Measurements from ENCODE around the gene CMTR1.

Gene CMTR1

DNA sequence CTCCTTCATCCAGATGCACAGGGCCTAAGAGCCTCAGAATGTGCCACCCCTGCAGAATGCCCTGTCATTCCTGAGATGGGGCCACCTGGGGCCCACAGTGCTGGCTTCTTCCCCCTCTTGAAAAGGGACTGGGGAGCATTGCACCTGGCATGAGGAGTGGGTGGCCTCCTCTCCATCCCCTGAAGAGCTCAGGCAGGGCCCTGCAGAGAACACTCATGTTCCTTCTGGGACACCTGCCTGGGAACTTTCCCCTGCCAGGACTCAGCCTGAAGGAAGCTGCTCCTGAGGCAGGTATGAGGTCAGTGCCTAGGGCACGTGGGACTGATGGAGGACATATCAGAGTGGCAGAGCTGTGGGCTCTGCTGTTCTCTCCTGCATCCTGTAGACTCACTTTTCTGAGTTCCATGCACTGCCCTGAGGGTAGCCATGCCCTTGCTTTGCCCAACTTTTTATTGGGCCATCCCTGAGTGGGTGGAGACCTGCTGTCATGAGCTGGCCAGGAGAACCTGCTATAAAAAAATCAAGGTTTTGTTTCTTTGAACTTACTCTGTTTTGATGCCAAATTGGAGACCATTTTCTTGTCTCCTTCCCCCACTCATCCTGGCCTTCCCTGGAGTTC lies 47.2 kb downstream of the CMTR1 start:
- DNase-seq, result no peak

DNA sequence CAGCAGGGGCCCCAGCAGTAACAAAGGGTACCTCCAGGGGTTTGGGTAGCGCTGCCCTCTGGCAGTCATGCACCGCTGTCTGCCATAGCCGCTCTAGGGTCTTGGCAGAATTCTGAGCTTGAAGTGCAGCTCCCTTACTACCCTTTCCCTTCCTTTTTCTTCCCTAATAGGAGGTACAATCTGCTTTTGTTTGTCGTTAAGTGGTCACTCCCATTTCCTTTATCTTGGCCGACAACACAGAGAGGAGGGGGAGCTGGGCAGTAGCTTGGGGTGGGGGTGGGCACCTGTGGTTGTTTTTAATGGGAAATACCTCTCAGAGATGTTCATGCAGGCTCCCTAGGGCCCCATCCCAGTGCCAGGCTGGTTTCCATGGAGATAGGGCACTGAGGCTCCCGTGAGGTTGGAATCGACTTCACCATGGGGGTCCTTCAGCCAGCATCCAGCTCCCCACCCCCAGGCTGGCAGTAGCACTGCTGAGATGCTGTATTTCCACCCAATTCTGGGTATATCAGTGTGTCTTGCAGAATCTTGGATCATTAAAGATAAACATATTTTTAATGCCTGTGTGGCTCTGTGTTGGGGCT lies 48.0 kb downstream of the CMTR1 start:
- no peak for DNase-seq

DNA sequence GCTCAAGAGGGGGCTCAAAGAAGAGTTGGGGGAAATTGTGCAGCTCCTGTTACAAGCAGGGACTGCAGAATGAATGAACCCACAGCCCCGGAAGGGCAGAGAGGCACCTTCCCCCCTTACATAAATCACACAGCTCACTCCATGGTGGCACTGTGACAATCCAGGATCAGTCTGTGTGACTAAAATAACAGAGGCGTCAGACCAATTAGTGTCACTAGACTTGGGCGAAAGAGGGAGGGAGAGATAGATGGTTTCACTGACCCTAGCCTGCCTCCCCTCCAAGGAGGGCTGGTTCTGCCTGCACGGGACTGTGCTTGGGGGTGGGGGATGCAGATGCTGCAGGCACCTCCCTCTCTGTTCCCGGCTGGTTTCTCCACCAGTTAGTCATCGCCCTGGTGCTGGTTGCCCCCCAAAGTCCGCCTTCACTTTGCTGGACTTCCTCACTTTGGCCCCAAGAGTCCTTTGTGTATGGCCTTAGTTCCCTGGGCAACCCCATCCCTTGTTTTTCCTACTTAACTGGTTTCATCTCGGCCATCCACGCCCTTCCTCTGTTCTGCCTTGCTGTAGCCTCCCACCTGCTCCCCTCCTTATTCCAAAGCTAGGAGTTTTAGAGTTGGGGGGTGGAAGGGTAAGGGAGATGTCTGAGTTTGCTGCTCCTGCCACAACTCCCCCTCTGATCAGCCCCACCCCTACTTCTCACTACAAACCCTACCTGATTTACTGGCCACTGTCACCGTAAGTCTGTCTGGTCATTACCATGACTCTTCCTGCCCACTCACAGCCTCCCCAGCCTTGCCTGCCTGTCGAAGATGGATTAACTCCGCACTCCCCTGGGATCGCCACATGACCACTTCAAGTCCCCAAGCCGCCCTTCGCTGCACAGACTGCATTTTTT lies 48.9 kb downstream of the CMTR1 start:
- no peak for DNase-seq

DNA sequence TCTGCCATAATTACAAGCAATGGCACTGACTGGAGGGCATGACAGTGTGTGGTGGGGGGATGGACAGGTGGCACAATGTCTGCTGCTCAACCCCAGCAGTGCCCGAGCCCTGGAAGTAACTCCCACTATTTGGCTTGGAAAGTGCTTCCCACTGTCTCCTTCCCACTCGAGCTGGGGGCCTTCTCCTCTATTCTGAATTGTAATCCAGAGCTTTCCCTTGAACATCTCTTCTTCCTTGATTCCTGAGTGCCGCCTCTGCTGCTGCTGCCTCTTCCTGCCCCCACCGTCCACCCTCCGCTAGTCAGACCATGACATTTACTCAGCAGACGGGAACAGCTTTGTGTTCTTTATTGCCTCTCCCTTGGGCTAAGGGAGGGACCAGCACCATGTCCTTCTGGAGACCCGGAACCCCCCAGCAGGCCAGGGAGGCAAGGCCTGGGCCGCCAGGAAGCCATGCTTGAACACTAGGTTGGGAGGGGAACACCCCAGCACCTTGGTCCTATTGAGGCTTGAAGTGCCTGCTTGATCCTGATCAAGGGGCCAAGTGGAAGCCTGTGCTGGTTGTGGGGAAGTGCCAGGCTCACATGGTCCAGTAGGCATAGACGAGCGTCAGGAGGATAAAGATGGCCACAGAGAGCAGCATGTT lies 49.7 kb downstream of the CMTR1 start:
- DNase-seq, result no peak

DNA sequence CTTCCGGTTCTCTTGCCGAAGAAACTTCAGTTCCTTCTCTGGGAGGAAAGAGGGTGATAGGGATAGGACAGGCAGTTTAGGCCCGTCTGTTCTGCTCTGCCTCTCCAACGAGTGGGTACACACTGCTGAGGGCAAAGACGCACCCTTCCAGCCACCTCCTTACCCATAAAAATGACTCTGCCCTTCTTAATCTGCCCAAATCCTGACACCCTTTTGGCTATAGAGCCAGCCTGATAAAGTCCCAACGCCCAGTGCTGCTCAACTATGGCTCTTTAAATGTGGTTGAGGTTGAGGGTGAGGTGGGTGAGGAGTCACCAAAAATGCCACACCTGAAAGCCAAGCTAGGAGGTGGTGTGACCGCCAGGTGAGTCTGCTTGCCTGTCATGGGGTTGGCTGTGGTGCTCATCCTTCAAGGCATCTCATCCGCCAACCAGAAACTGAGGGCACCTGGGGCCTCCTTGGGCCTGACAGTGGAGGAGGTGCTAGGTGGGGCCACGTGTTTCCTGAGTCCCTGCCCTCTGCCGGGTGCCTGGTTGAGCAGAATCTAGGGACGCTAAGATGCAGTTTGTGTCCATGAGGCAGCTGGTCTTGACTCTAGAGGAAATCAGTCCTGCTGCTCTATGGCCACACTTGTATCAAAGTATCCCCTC lies 50.4 kb downstream of the CMTR1 start:
- no peak for DNase-seq

GRCh38 chr6:37483917-37484785 lies 51.1 kb downstream of the CMTR1 start:
- DNase-seq, result peak; percentile 69 to 79

DNA sequence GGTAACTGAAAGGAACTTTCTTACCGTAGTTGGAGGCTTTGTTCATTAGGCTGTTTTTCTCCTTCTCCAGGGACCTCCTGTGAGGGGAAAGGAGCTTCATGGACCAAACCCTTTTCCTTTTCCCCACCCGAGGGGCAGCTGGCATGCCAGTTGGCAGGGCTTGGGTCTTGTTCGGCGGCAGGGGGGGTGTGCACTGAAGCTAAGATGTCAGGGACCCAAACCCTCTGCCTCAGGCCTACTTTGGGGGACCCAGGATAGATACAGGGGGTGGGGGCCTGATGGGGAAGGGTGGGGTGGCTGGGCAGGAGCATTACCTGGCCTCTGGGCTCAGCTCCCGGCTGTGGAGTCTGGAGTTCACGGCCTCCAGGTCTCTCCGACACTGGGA lies 51.8 kb downstream of the CMTR1 start:
- DNase-seq, result no peak

DNA sequence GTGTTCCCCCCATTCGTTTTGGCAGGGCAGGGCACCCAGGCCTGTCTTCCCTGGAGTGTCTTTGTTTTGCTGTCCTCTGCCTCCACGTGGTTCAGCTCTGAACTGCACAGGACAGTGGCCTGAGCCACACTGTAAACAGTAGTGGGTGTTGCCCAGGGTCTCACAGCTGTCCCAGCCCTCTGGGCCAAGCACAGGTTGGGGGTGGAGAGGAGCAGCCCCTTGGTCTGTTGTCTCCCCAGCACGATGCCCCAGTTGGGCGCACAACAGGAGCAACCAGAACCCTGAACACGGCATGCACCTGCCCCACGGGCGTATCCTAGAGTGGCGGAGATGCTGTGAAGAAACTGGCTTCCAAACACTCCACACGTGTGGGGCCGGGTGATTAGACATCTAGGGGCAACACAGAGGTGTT lies 52.3 kb downstream of the CMTR1 start:
- DNase-seq, result no peak

DNA sequence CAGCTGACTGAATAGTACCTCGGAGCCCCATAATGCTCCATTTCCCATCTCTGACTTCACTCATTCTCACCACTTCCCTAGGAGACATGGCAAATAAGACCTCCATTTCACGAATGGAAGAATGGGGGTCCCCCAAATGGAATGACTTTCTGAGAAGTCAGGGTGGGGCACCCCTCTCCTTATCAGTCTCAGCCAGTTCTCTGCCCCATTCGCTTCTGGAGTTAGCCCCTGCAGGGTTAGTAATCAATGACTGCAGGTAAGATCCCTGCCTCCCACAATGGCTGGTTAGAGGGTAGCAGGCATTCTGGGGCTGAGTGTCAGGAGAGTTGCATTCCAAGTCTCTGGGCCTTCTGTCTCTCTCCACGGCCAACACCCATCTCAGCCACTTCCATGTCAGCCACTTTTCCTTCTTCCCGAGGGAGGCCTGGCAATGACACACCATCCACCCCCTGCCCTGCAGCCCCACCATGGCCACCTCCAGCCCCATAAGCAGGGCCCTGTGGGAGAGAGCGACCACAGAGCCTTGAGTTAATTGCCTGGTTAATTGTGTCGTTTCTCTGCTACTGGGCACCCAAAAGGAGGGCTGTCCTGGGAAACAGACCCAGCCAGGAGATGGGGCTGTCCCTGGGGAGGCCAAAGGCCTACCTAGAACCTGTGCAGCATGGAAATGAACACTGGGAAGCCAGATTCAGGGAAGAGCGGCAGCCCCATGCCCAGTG lies 53.3 kb downstream of the CMTR1 start:
- DNase-seq, result no peak

DNA sequence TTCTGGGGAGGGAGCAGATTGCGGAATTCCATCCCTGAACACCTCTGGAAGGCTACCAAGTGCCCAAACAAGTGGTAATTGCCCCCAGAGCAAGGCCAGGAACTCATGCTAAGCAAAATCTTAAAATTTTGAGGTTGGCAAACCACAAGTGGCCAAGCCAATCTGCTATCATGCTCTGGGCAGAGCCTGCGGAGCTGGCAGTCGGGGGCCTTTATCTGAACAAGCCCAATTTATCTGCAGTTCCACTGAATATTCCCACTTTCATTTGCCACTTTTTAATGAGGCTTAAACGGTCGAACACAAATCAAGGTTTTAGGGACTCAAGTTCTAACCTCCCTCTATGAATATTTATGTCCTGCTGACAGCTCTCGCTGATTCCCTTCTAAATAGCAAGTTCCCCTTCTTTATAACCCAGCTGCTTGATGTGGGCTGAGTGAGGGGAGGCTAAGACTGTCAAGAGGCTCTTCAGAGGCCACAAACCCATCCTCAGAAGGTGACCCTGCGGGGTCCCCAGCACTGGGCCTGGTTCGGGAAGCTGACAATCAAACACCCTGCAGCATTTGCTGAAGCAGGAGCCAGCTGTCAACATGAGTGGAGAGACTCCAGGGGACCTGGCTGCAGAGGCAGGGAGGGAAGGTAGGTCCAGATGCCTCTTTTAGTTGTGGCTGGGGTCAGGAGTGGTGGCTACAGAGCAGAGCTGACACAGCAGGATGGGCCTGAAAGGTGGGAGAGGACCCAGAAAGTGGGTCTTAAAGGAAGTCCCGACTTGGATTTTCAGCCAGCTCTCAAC lies 54.8 kb downstream of the CMTR1 start:
- DNase-seq, result no peak

DNA sequence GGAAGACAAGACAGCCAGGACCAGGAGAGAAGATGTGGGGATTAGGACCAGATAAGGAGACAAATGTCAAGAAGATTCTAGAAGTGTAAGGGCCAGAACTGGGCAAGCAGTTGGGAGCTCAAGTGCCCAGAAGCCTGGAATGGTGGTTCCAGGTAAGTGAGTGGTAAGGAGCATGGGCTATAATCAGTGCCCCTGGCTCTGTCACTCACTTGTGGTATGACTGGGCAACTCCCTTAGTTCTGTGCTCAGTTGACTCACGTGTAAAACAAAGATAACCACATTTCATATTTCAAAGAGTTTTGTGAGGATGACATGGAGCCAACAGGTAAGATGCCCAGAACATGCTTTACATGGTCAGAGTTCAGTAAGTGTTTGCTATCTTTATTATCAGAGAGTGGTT lies 55.5 kb downstream of the CMTR1 start:
- no peak for DNase-seq

- no peak for DNase-seq
These were observed 56.8 kb downstream of the CMTR1 start for GRCh38 chr6:37489697-37490336.

DNA sequence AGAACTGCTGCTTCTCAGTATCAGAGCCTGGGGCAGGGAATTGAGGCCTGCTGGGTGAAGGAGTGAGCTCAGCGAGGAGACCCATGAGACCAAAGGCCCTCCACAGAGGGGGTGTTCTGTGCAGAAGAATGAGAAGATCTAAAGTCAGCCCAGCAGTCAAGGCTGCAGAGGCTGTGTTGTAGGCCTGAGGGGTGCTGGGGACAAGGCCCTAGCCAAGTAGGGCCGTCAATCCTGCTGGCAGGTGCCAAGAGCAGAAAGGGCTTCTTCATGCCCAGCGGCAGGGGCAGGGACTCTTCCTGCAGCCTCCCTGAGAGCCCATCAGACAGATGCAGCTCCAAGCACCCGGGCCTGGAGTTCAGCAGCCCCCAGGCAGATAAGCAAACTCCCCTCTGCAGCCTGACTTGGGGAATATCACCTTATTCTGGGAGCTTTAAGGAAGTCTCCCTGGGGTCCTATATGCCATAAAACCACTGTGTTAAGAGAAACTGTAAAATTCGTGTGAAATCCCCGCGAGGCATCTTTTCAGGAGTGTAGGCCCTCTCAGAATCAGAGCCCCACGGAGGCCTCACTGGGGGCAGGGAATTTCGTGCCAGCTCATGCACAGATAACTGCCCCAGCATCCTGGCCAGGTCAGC lies 57.6 kb downstream of the CMTR1 start:
- no peak for DNase-seq

GRCh38 chr6:37491171-37491829 lies 58.3 kb downstream of the CMTR1 start:
- no peak for DNase-seq

DNA sequence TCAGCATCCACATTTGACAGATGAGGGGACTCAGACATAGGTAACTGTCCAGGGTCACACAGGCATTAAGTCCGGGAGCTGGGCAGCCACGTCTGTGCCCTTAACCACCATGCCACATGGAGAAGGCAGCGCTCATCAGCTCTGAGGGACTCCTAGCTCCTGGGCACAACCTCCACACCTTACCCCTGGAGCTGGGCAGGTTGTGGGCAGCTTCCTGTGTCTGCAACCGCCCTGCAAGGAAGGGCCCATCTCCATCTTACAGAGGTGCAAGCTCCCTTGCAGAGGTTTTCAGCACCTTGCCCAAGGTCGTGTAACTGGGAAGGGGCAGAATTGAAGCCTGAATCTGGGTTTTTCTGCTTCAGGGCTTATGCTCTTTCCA lies 58.8 kb downstream of the CMTR1 start:
- no peak for DNase-seq

DNA sequence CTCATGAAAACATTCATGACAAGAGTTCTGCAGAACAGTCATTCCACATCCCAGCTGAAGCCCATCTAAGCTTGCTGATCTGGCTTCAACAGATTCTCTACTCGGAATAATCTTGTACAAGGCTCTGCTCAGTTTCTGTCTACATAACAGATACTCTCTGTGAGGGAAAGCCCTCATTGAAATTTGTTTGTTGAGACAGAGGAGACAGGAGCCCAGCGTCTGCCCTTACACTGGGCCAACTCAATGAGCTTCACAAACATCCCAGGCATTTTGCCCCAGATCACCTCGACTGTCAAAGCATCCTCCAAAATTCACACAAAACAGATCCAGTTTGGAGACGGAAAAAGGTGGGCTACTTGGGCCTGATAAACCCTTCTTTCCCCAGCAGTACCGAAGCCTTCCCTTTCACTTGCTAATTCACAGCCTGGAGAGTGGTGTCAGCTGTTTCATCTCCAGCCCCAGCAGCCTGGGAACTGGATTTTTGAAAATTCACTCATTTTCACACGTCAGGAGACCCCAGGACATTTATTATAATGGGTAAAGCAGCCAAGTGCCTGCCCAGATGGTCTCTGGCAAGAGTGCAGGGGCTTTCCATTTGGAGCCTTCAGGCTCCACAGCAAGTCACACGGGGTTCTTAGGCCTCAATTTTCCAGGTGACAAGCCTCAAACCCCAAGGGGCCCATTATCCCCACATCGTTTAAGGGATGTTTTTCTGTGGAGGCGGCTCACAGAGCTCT lies 59.4 kb downstream of the CMTR1 start:
- no peak for DNase-seq

DNA sequence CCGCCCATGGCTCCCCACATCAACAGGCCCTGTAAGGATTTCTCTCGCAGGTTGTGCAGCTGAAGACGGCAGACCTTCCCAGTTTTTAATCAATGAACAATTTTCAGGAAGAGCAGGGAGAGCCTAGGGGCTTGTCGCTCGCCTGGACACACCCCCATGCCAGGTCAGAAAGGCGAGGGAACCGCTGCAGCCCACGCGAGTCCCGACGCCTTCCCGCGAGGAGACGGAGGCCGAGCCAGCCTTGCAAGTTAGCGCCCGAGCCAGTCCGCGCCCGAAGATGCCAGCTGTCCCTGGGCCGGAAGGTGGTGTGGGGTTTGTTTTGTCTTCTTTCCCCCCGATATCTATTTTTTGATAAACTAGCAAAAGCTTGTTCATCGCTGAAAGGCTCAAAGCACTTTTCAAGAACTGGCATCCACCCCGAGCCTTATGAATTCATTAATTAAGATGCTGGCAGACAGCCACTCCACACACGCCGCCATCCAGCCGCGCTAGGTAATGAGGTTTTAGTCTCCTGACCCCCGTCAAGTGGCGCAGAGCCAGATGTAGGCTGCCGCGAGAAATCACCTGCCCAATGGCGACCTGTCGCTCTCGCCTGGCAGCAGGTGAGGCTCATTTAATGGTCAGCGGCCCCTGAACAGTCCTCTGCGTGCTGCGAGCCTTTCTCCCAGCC lies 60.1 kb downstream of the CMTR1 start:
- DNase-seq, result no peak

DNA sequence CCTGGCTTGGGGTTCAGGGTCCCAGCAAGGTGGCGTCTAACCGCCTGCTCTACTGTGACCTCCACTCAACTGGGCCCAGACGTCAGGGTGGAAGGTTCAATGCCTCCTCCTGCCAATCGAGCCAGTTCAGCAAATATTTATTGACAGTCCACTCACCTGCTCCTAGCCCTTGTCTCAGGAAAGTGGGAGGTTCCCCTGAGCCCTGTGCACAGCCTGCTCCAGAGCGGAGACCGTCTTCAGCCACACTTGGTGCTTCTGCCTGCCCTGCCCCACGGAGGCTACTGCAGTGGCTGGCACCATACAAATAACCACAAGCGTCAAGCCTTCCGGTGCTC lies 60.6 kb downstream of the CMTR1 start:
- no peak for DNase-seq
